Right kidney (tissue), 1 donor: ENCODE results near the gene SPATC1L.
A peak's percentile ranks its signal among the peaks of the same experiment; 100 is the strongest.

Experiments
- DNase-seq: peaks from one replicate; pipeline ENCODE4 v3.0.0-alpha.2; 2016

SPATC1L gene

GRCh38 chr21:46161633-46162592, 22.3 kb downstream of the SPATC1L start:
- DNase-seq, result no peak

- DNase-seq, result no peak
These were observed 23.2 kb downstream of the SPATC1L start for GRCh38 chr21:46160907-46161632.

- no peak for DNase-seq
These were observed 23.7 kb downstream of the SPATC1L start for GRCh38 chr21:46160657-46160906.

GRCh38 chr21:46159841-46160656, 24.2 kb downstream of the SPATC1L start:
- no peak for DNase-seq

- DNase-seq, result no peak
These were observed 24.9 kb downstream of the SPATC1L start for GRCh38 chr21:46159390-46159789.

- no peak for DNase-seq
These were observed 25.5 kb downstream of the SPATC1L start for GRCh38 chr21:46158666-46159300.

GRCh38 chr21:46157987-46158451, 26.2 kb downstream of the SPATC1L start:
- DNase-seq, result no peak

GRCh38 chr21:46157396-46157986, 26.8 kb downstream of the SPATC1L start:
- DNase-seq, result no peak

- no peak for DNase-seq
These were observed 27.6 kb downstream of the SPATC1L start for GRCh38 chr21:46156678-46157077.

GRCh38 chr21:46156378-46156645, 27.9 kb downstream of the SPATC1L start:
- DNase-seq, result no peak

GRCh38 chr21:46155514-46156377, 28.5 kb downstream of the SPATC1L start, which contains the start of gene FTCD:
FTCD (minus strand) TSS chr21:46155579; CDS start chr21:46155523, 56 bp downstream.
- no peak for DNase-seq

- no peak for DNase-seq
These were observed 29.2 kb downstream of the SPATC1L start for GRCh38 chr21:46154955-46155513.

- no peak for DNase-seq
These were observed 29.9 kb downstream of the SPATC1L start for GRCh38 chr21:46154155-46154954.

GRCh38 chr21:46153247-46154154, 30.8 kb downstream of the SPATC1L start:
- peak; percentile 73 for DNase-seq

- DNase-seq, result no peak
These were observed 31.4 kb downstream of the SPATC1L start for GRCh38 chr21:46152927-46153246.

GRCh38 chr21:46151989-46152926, 32.0 kb downstream of the SPATC1L start:
- no peak for DNase-seq

GRCh38 chr21:46151261-46151988, 32.8 kb downstream of the SPATC1L start:
- no peak for DNase-seq
